GM18907 (cell line): ENCODE results near the gene PARD3B.

Experiments
- ATAC-seq: cut with Tn5 transposase; IDR thresholded peaks from one replicate; pipeline ENCODE4 v1.9.1; 2021; ENCODE audit warnings: mild to moderate bottlenecking, moderate library complexity; ENCODE audit not compliant: unreplicated experiment

PARD3B gene

DNA sequence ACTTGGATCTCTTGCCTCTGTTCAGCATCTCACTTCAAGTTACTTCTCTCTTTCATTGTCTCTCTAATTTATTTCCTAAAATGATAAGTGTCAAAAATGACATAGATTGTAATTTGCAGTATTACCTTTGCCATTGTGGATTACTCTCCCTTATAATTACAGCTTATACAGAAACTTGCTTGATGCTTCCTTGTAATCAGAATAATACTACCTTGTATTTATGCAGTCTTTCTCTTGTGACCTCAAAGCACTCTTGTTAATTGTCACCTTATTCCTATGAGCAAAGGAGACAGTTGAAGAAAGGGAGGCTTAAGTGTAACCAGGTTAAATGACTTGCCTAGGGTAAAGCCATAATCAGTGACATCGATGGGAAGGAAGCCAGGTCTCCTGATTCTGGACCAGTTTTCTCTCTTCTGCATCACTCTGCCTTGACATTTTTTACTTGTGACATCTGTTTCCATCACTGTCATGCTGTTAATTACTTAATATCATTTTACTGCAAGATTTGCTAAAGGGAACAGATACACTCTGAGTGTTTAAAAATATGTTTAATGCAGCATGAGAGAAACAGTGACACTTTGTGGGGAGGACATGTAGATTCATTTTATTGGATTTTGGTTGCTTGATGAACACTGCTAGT, 388.6 kb downstream of the PARD3B start:
- no peak for ATAC-seq

DNA sequence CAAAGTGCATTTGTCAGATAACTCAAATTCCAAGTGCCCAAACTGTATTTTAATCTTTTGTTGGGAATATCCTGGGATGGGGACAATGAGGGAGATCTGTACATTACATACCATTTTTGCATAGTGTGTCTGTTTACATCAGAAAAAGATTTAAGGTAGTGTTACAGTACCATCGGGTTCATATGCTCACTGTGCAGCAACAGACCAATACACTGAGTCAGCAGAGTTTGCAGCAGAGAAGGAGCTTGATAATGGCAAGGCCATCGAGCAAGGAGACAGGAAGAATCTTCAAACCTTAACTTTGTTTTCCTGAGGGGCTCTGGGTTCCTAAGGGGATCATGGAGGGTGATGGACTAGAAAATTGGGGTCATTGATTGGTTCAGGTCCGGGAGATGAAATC, 399.7 kb downstream of the PARD3B start:
- ATAC-seq: no peak

DNA sequence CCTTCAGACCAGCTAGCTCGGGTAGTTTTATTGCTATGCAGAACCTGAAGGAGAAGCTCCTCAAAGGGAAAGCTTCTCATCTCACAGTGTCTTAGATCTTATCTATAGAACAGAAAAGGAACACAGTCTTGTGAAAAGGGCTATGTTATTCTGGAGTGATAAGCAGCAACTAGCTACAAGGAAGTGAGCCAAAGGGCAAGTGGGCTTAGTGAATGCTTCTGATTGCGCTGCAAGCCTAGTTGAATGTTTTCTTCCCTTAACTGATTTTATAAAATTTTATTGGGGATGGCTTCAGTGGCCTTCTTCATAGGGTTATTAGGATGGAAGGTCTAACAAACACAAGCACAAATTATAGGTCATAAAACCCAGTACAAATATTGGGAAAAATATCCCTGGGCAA, 400.1 kb downstream of the PARD3B start:
- no peak for ATAC-seq

DNA sequence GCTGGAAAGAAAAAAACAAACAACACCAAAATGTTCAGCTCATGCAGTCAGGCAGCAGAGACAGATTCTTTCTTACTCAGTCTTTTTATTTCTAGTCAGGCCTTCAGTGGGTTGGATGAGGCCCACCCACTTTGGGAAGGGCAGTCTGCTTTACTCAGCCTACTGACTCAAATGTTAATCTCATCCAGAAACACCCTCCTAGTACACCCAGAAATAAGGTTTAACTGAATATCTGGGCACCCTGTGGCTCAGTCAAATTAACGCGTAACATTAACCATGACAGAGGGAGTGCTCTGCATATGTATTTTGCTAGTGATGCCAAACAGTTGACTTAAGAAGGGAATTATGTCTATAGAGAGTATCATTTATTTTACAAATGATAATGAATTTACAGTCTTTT, 401.6 kb downstream of the PARD3B start:
- no peak for ATAC-seq

DNA sequence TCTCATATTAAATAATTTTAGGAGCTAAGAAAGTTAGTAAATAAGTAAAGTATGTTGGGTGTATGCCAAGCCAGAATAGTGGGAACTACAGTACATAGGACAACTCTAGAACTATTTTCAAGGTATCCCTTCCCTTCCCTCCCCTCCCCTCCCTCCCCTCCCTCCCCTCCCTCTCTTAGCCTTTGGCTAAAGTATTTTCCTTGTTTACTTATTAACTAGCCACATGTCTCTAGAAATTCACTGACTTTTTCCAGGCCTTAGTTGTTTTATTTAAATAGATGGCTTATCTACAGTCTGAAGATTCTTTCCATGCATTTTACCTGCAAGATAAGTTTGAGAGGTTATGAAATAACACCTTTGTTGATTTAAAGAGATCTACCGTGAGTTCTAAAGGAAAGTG, 402.1 kb downstream of the PARD3B start:
- no peak for ATAC-seq

DNA sequence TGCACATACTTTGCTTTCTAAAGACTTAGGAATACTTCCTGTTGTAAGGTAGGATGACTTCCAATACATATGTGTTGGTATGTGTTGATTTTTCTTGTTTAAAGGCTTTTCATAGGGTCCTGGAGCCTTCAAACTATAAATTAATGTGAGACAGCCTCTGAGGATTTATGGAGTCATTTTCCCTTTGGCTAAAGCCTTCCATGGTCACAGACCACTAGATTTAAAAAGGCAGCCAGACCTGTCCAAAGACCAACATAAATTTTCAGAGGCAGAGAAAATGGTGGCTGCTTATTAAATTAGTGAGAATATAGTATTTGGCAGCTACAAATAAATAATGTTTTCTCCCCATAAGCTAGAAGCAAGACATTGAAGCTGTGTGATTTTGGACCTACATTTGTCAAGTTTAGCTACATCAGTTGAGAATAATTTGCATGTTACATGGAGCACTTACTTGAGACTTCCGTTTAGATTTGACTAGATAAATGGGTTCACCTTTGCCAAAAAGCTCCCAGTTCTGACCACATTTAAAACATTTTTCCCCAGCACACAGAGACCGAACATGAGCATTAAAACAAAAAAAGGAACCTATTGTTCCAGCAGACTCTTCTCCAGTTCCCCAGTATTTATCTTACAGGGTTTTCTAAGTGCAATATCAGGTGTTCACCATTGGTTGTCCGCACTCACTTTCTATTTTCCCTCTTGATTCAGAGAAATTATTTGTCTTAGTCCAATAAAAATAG, 402.9 kb downstream of the PARD3B start:
- no peak for ATAC-seq

DNA sequence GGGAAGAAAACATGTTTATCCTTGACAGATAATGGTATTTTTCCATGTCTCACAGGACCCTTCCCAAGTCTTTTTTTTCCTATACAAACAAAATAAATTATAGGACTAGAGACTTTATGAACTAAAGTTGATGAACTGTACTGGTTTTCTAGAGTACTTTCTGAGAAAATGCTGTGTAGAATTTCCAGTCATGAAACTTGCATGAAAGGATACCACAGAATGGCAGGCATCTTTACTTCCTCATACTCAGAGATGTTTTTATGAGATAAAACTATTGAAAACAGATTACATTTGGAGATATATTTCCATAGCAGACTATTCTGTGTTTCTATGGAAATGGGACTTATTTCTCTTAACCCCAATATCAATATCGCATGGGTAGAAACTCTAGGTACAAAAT, 403.5 kb downstream of the PARD3B start:
- ATAC-seq: no peak

DNA sequence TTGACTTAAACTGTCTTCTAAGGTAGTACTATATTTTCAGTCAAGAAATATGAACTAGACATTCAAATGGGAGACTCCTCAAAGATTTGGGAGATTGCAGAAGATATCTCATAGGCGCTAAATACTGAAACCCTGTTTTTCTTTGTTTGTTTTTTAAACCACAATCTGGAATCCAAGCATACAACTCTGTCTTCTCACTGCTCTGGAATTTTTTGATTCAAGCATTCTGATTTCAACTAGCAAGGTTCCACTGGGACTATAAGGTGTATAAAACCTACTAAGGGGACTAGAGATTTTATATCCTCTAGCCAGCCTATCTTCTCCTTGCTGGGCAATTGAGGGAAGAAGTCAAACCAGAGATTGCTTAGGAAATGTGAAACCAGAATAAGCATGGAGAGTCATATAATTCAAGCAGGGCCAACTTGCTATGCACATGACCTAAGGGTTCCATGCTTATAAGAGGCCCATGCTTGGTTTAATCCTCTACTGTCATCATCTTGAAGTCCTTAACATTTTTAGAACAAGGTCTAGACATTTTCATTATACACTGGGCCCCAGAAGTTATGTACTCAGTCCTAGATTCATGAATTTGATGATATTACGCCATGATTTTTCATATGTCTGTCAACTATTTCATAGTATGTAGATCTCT, 405.5 kb downstream of the PARD3B start:
- ATAC-seq: no peak

DNA sequence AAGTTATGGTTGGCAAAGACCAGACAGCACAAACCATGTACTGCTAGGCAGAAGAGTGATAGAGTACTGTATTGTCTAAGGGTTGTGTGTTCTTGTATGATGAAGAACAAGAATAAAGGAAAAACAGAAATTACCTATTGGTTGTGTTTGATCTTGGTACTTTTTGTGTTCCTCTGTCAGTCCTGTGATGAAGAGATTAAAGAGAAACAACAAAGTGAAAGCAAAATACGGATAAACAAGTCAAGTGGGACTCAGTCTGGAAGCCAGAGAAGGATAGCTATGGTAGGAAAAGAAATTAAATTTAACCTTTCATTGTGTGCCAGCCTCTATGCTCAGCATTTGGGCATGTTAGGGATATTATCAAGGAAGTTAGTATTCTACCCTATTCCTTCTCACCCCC, 413.1 kb downstream of the PARD3B start:
- no peak for ATAC-seq

DNA sequence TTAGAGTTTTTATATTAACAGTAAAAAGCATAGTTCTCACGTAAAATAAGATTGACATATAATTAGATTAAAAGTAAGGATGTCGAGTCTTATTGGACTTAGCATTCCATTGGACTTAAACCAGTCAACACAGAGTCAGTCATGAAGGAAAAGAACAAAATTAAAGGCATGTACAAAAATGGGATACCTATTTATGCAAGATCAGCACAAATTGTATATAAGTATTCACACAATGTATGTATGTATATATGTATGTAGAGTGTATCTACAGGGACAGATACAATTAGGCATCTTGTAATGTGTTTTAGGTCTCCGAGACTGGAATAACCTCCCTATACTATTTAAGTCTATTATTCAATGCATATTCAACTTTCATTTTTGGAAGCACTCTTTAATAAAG, 419.1 kb downstream of the PARD3B start:
- ATAC-seq: no peak

DNA sequence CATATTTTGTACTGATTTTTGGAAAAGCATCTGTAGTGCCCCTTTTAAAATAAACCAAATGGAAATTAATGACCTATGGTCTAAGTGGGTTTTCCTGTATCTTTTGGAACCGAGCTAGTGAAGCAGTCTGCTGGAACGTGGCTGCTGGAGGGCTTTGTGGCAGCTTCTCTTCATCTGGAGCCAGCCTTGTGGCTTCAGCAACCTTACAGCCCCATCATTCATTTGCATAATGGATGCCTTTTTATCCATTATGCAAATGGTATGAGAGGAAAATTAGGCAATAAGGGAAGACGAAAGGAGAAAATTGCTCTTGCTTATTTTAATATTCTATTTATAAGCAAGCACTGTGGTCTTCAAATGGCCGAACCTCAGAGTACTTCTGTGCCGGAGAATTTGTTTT, 421.0 kb downstream of the PARD3B start:
- no peak for ATAC-seq

DNA sequence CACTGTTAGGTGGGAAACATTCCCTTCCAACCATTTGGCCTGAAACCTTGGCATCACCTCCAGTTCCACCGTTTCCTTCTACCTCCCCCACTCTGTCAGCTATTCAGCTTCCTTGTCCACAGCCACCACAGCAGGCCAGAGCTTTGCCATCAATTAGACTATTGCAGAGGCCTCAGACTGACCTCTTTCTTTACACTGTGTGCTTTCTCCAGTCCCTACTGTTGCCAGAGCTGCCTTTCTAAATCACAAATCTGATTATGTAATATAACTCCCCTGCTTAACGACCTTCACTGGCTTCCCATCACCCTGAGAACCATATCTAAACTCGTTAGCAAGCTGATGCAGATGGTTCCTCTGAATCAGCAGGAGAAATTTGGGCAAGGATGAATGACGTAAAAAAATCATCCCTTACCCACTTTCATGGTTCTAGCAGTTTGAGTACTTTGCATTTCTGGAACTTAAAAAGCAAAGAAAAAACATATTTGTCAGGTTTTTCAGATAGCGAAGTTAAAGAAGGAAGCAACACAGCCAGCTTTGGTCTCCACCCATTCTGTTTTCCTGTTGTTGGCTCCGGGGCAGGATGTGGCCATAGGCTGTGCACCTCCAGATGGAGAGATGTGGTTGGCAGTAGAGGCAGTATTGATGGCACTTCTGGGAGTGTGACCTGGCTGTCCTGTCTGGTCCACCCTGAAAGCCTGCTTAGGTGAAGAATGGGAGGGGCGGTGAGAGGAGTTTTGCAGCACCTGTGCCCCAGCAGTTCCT, 422.1 kb downstream of the PARD3B start:
- ATAC-seq: no peak

DNA sequence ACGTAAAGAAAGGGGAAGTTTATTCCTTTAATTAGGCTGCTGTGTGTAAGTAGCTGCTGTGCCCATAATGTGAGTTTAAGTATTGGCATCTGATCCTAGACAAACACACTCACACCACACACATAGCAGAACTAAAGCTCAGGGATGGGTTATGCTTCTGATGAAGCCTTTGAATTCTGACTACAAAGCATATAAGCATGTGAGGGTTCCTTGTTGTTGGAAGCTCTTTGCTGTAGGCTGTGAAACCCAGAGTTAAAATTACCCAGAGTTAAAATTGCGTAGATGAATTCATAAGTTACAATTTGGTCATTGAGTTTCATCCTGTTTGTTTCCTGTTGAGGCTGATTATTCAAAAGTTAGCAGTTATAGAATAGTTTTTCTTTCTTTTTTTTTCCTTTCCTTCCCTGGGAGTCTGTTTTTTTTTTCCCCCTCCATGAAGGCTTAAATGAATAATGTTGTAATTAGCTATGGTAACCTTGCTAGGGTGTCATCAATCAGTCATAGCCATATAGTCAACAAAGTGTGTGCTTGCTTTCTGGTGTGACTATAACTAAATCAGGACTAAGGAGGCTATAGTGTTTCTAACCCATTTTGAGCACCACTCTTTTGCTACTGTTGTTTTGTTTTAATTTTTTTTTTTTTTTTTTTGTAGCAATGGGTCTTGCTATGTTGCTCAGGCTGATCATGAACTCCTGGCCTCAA, 426.1 kb downstream of the PARD3B start:
- ATAC-seq: no peak

DNA sequence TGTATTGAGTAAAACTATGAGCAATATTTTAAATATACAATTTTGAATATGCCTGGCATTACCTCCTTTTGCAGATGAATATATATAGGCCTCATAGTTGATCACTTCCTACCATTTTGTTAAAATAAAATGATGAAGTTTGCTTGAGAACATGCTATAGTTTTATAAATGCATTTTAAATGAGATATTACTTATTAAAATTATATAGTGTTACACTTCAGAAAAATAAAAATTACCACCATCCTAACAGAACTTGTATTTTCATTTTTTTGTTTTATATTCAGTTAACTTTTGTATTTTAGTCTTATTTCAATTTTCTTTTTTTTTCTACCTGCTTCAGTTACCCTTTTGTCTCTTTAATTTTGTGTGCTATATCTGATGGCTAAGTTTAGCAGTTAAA, 426.9 kb downstream of the PARD3B start:
- ATAC-seq: no peak

DNA sequence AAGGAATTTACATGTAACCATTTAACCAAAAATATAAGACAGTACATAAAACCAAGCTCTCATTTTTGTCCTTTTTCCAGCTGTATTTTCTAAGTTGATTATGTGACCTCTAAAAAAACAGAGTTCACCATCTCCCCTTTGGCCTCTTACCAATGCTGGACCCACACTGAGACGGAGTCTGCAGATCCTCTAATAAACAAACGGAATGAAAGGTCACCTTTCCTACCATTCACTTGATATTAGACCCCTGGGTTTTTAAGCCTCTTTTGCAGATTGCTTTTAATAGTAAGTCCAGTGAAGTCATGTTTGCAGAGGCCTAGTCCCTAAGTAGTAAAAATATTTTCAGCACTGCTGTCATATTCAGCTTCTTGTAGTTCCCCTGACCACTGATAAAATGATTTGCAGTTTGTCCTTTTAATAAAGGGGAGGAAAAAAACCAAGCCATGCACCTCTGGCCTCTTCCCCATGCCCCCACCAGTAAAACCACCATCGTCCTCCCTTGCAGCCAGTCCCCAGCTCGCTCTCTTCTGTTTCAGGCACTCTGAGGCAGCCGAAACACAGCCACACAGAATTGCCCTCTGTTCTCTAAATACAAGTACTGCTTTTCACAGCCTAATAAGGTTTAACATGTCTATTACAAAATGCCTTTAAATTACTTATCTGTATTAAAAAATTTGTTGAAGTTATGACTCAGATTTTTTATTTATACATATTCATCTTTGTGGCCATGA, 427.5 kb downstream of the PARD3B start:
- no peak for ATAC-seq

DNA sequence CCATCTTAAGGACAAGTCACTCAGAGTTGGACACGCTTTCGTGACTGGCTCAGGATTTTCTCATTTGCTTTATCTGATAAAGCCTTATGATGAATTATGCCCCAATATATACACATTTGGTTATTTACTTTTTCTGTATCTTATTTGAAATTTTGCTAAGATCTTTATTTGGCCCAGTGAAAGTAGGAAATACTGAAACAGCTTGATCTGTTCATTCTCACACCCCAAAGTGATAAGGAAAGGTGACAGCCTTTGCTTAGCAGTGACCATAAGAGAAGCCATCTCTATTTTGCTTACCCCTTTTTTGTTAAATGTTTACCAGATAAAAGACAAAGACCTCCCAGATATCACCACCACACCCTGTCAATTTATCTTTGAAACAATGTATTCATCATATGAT, 428.3 kb downstream of the PARD3B start:
- ATAC-seq: no peak

DNA sequence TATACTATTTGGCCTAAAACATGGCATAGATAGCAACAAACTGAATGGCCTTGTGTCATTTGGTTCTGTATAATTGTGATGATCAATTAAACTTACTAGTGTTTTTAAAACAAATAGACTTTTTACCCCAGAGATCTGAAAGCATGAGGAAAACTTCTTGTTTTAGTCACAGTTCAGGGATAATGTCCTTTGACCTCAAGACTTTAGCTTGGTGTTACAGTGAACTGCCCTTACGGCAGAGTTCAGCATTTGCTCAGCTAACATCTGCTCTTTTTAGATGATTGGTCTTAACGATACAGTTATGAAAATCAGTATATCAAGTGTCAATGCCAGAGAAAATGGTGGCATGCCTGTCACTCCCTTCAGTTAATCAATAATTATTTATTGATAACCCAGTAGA, 429.2 kb downstream of the PARD3B start:
- no peak for ATAC-seq

DNA sequence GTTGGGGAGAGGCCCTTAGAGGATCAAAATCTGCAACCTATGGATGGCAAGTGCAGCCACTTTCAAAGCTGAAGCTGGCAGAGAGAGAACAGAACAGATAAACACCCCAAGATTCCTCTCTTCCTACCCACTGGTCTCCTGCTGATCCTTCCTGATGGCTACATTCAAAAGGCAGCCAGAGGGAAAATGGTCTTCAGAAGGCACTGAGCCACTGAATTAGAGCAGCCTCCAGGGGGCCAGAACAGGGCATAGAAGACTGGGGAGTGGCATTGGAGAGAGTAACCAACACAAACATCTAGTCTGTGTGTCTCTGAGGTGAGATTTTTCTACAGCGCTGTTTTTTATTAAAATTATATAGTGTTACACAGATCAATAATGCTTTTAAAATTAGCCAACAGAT, 432.6 kb downstream of the PARD3B start:
- no peak for ATAC-seq

DNA sequence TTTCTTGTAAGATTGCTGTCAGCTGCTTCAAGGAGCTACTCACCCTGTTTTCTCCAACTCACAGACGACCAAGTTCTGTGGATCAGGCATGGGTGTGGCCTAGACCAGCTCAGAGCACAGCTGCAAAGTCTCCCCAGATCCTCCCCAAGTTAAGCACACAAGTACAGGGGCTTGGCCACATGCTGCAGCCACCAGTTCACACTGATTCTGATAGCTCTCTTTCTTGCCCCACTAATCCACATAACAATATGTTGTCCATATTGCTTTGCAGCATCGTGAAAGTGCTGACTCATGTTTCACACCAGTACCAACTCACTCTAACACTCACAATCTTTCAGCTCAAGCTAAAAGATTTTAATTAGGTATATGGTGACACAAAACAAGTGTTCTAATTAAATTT, 437.0 kb downstream of the PARD3B start:
- ATAC-seq: no peak

DNA sequence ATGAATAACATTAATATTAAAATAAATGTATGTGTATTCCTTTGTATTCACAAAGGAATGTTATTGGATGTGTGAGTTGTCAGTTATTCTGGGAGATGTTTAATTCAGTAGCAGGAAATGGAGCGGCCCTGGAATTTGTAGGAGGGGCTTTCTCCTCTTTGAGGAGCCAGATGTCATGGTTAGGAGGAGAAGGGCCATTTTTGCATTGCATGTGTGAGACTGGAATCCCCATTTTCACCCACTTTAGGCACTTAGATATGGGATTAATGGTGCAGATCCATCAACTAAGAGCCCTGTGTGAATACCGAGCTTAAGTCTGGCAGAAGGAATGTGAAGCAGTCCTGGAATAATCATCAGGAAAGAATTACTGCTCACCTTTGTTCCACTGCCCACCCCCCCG, 439.2 kb downstream of the PARD3B start:
- no peak for ATAC-seq
